ENCODE measurements around the gene ST8SIA6.
"Not testable (repeated sequence)": the region's sequence is repeated elsewhere in the genome, so short reads cannot be mapped to it uniquely, and the experiment has no call there.

Gene ST8SIA6

GRCh38 chr10:17340144-17340829 is 114.1 kb downstream of the ST8SIA6 start:
- DNase-seq: no peak

- DNase-seq: no peak
Measured at GRCh38 chr10:17335065-17335464, 119.3 kb downstream of the ST8SIA6 start.

- DNase-seq: no peak
Measured at GRCh38 chr10:17330501-17330900, 123.9 kb downstream of the ST8SIA6 start.

GRCh38 chr10:17326377-17326776 is 128.0 kb downstream of the ST8SIA6 start:
- DNase-seq: no peak

- DNase-seq: not testable (repeated sequence)
Measured at GRCh38 chr10:17321957-17322356, 132.4 kb downstream of the ST8SIA6 start.

- DNase-seq: no peak
Measured at GRCh38 chr10:17316488-17317170, 137.8 kb downstream of the ST8SIA6 start.

- no peak for DNase-seq
Measured at GRCh38 chr10:17309435-17309834, 145.0 kb downstream of the ST8SIA6 start.

GRCh38 chr10:17307123-17307522 is 147.3 kb downstream of the ST8SIA6 start:
- DNase-seq: no peak

- no peak for DNase-seq
Measured at GRCh38 chr10:17292375-17292774, 162.0 kb downstream of the ST8SIA6 start.

GRCh38 chr10:17290226-17290625 is 164.2 kb downstream of the ST8SIA6 start:
- no peak for DNase-seq

- no peak for DNase-seq
Measured at GRCh38 chr10:17289763-17290162, 164.6 kb downstream of the ST8SIA6 start.

GRCh38 chr10:17286562-17287550 is 167.5 kb downstream of the ST8SIA6 start:
- no peak for DNase-seq

- DNase-seq: no peak
Measured at GRCh38 chr10:17282311-17282710, 172.1 kb downstream of the ST8SIA6 start.

- no peak for DNase-seq
Measured at GRCh38 chr10:17278607-17279240, 175.7 kb downstream of the ST8SIA6 start.

GRCh38 chr10:17276756-17277424 is 177.5 kb downstream of the ST8SIA6 start:
- DNase-seq: no peak

GRCh38 chr10:17273403-17273802 is 181.0 kb downstream of the ST8SIA6 start:
- DNase-seq: no peak

GRCh38 chr10:17272648-17273047 is 181.7 kb downstream of the ST8SIA6 start:
- DNase-seq: no peak
